ENCODE data around the gene ZCCHC14.
A peak's percentile ranks its signal among the peaks of the same experiment; 100 is the strongest.

ZCCHC14 gene

GRCh38 chr16:87492721-87493607, at the start of gene ZCCHC14:
TSS of gene ZCCHC14 (minus strand) at chr16:87493024. CDS start at chr16:87492238, 786 bp downstream.
- peak; percentile 95 for DNase-seq (ENCODE audit: low spot score)

DNA sequence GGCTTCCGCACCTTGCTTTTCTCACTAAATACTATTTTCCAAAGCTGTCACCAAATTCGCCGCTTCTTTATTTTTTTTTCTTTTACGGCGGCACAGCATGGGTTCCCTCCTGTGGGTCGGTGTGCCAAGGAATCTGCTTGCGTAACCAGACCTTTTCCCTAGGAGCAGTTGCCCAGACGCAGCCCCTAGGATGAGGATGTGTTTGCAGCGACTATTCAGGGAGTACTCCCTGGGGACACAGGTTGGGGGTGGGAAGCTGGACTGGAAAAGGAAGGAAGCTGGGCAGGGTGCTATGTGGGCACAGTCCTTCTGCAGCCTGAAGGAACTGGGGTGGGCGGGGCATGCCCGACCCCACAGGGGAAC, 49.0 kb upstream of the ZCCHC14 start:
- DNase-seq (ENCODE audit: low spot score) = no peak

- DNase-seq (ENCODE audit: low spot score) = no peak
Observed at GRCh38 chr16:87541147-87541871, 48.5 kb upstream of the ZCCHC14 start.

- DNase-seq (ENCODE audit: low spot score) = no peak
Observed at GRCh38 chr16:87540897-87541146, 48.0 kb upstream of the ZCCHC14 start.

DNA sequence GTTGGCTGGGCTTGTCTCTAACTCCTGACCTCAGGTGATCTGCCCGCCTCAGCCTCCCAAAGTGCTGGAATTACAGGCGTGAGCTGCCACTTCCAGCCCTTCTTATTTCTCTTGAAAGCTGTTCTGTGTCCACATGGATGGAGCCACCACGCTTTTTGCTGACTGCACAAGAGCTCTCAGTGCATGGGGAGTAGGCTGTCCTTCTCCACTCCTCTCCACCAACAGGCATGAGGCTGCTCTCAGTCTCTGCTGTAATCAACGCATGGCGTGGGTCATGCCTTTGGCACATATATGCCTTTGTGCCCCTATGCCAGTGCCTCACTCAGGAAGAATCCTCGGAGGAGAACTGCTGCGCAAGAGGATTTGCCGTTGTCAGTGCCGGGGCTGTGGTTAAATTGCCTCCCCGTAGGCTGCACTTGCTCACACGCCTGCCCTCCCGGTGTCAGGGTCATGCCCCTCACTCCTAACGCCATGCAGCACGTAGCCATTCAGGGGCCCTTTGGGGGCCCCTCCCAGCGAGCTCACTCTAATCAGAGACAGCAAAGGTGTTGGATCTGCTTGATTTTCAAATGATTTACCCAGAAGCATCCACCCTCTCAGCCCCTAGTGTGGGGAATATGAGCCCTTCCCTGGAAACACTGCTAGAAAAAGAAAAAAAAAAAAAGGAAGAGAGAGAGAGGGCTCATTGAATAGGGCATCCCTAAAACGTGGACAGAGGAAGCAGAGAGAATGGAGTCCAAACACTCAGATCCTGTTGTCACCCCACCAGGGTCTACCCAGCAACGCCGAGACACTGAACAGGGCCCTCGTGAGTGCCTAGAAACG, 47.5 kb upstream of the ZCCHC14 start:
- no peak for DNase-seq (ENCODE audit: low spot score)

- DNase-seq (ENCODE audit: low spot score) = no peak
Observed at GRCh38 chr16:87539113-87539512, 46.3 kb upstream of the ZCCHC14 start.

DNA sequence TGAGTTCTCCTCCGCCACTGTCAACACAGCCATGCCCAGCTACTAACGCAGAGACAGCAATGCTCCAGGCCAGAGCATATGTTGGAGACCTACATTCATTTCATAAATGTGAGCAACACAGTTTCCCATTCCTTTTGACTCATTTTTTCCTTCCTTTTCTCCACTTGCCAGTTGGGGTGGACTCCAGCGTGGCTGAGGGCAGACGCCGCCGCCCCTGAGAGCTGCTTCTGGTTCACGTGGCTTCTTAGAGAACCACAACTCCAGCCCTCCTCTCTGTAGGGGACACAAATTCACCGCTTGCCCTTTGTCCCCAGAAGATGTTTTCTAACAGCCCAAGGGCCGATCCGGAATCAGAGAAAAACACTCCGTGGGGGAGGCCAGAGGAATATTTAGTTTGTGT, 45.8 kb upstream of the ZCCHC14 start:
- DNase-seq (ENCODE audit: low spot score) = no peak

DNA sequence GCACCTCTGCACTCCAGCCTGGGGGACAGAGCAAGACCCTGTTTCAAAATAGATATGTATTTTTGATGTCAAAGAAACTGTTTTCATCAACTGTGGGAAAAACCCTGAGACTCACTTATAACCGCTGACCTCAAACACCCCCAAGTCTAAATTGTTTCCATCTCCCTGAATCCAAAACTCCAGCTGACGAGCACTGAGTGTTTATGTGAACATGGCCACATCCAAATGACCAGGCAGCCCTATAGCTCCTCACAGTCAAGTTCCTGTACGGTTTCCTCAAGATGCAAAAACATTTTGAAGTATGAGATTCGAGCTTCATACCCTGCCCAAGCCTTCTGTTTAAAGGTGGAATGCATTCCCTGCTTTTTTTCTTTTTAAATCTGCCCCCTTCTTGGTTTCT, 45.3 kb upstream of the ZCCHC14 start:
- DNase-seq (ENCODE audit: low spot score) = no peak

- DNase-seq (ENCODE audit: low spot score) = no peak
Observed at GRCh38 chr16:87536795-87537142, 43.9 kb upstream of the ZCCHC14 start.

DNA sequence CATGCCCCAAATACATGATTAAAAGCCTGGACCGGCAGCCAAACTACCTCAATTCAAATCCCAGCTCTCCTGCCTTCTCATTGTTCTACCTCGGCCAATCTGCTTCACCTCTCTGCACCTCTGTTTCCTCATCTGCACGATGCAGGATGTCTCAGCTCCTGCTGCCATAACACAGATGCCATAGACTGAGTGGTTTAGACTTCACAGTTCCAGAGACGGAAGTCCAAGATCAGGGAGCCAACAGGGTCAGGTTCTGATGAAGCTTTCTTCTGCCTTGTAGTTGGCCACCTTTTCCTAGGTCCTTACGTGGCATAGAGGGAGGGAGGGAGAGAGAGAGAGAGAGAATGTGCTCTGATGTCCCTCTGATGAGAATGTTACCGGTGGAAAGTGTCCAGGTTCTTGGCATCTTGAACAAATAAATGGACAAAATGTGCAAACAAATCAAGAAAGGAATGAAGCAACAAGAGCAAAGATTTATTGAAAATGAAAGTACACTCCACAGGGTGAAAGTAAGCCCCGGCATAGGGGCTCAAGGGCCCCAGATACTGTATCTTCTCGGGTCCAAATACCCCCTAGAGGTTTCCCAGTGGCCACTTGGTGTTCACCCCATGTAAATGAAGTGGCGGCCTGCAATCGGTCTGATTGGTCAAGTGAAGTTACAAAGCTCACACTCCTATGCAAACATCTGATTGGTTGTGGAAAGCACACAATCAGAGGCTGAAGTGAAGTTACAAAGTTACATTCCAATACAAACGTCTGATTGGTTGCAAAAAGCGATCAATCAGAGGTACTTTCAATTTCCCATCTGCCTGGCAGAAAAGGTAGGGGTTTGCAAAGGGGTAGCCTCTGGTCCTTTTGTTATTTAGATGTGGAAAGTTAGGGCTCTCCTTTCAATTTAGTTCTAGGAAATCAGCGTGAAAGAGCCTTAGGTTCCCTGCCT, 43.3 kb upstream of the ZCCHC14 start:
- no peak for DNase-seq (ENCODE audit: low spot score)

DNA sequence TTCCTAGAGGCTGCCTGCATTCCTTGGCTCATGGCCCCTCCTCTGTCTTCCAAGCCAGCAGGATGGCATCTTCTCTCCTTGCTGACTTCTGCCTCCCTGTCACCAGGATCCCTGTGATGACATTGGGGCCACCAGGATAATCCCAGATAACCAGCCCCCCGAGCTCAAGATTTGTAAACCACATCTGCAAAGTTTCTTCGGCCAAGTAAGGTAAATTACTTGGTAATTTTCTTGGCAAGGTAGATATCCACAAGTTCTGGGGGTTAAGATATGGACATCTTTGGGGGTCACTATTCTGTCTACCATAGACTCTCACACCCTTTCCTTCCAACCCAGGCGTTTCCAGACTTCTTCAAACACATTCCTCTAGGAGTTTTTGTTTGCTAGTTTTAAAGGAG, 42.6 kb upstream of the ZCCHC14 start:
- DNase-seq (ENCODE audit: low spot score) = no peak

GRCh38 chr16:87534751-87535150, 41.9 kb upstream of the ZCCHC14 start:
- DNase-seq (ENCODE audit: low spot score) = no peak

DNA sequence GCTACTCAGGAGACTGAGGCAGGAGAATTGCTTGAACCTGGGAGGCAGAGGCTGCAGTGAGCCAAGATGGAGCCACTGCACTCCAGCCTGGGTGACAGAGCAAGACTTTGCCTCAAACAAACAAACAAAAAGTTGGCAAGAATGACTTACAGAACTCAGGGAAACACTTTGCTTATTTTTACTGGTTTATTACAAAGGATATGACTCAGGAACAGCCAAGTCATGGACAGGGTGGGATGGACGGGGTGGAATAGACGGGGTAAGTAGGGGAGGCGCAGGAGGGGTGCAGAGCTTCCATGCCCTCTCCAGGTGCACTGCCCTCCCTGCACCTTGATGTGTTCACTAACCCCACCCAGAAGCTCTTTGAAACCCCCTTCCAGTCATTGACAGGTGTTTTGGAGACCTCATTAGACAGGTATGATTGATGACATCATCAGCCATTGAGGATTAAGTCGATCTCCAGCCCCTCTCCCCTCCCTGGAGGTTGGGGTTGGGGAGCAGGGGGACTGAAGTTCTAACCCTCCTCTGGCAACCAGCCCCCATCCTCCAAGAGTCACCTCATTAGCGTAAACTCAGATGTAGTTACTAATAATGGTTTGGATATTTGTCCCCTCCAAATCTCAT, 41.3 kb upstream of the ZCCHC14 start:
- no peak for DNase-seq (ENCODE audit: low spot score)

- DNase-seq (ENCODE audit: low spot score) = no peak
Observed at GRCh38 chr16:87533061-87533460, 40.2 kb upstream of the ZCCHC14 start.

DNA sequence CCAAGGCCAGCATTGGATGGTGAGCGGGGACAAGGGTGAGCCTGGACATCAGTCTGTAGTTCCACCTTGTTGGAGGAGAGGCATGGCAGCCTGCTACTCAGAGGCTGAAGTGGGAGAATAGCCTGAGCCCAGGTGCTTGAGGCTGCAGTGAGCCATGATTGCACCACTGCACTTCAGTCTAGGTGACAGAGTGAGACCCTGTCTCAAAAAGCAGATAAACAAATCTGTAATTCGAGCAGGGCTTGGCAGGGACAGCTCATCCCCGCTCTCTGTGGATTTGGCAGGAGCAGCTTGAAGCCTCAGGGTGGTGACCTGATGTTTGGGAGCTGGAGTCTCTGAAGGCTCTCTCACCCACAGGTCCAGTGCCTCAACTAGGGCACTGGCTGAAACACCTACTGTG, 38.6 kb upstream of the ZCCHC14 start:
- no peak for DNase-seq (ENCODE audit: low spot score)

GRCh38 chr16:87528690-87529579, 36.1 kb upstream of the ZCCHC14 start:
- no peak for DNase-seq (ENCODE audit: low spot score)

GRCh38 chr16:87527055-87527724, 34.4 kb upstream of the ZCCHC14 start:
- no peak for DNase-seq (ENCODE audit: low spot score)

- DNase-seq (ENCODE audit: low spot score) = no peak
Observed at GRCh38 chr16:87526238-87526947, 33.6 kb upstream of the ZCCHC14 start.

DNA sequence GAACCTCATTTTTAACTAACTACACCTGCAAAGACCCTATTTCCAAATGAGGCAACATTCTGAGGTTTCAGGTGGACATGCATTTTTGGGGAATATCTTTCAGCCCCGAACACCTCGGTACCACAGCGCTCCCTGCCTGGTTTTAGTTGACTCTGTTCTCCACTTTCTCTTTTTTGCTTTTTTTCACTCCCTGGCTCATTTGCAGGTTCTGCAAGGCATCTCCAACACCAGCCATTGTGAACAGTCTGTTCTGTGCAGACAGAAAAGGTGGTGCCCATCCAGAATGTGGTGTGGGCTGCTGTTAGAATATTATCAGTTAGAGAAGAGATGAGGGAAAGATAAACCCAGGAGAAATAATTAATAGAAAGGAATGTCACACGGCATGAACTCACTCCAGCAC, 32.5 kb upstream of the ZCCHC14 start:
- DNase-seq (ENCODE audit: low spot score) = no peak

Measured in SW480 (cell line).